HUES48 (cell line): Measurements from ENCODE around the gene ANTXR2.

Experiments
- H3K27ac ChIP-seq: one replicate; pipeline ENCODE4 v1.7.0; 2013; ENCODE audit warnings: low read depth, low read length, inconsistent platforms
- H3K27me3 ChIP-seq: 2 replicates; pipeline ENCODE4 v1.6.1; 2013; ENCODE audit warnings: mild to moderate bottlenecking, low read length; ENCODE audit not compliant: control insufficient read depth, insufficient read depth
- H3K36me3 ChIP-seq: 2 replicates; pipeline ENCODE4 v1.6.1; 2013; ENCODE audit warnings: low read length; ENCODE audit not compliant: control insufficient read depth, insufficient read depth
- H3K4me1 ChIP-seq: 2 replicates; pipeline ENCODE4 v1.6.1; 2013; ENCODE audit warnings: mild to moderate bottlenecking, low read length; ENCODE audit not compliant: control insufficient read depth, insufficient read depth
- H3K4me3 ChIP-seq: 2 replicates; pipeline ENCODE4 v1.5.1; 2013; ENCODE audit warnings: mild to moderate bottlenecking, low read depth, low read length
- H3K9ac ChIP-seq: 2 replicates; pipeline ENCODE4 v1.6.1; 2013; ENCODE audit warnings: mild to moderate bottlenecking, low read depth, low read length, moderate library complexity
- H3K9me3 ChIP-seq: 2 replicates; pipeline ENCODE4 v1.6.1; 2013; ENCODE audit warnings: low read length; ENCODE audit not compliant: control insufficient read depth, insufficient read depth

The ANTXR2 gene

DNA sequence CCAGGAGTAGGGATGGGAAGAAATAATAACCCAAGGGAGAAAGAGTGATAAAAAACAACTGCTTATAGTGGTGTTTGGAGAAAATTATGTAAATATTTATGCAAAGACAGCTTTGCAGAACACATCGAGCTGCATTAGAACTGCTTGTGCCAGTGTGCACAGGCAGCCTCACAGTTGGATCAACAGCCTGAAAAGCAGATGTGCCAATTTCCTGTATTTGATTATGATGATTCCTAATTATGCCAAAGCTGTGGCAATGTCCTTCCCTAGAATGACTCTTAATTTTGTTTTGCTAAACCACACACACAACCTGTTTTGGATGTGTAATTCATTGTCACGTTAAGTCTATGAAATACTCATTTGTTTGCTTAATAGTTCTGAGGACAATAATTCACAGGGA, 30.6 kb upstream of the ANTXR2 start:
- Histone ChIP-seq H3K4me3 (no peak overlapping the region), H3K4me1 (no peaks in the 10 kb centered on the region), H3K9ac (no peak overlapping the region), H3K9me3 (peaks cover 9% of the 10 kb centered on the region; the same call in 1 of the 2 replicates), H3K36me3 (no peaks in the 10 kb centered on the region), H3K27me3 (no peaks in the 10 kb centered on the region), H3K27ac (no peak overlapping the region)

DNA sequence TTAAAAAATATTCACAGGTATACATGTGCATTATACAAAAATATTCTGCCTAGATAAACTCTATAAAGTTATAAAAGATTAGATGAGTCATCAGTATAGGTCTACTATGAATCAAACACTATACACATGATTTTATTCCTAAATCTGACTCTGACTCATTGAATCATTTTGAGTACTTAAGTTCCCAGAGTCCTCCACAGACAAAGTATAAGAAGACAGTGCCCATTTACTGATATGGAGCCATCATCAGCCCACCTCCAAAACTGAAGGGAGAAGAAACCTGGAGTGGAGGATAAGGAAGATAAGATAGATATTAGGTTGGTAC, 28.7 kb upstream of the ANTXR2 start:
- Histone ChIP-seq H3K9me3 (no peaks in the 10 kb centered on the region), H3K36me3 (no peaks in the 10 kb centered on the region), H3K4me1 (no peaks in the 10 kb centered on the region), H3K9ac (no peak overlapping the region), H3K27me3 (no peaks in the 10 kb centered on the region), H3K27ac (no peak overlapping the region), H3K4me3 (no peak overlapping the region)

DNA sequence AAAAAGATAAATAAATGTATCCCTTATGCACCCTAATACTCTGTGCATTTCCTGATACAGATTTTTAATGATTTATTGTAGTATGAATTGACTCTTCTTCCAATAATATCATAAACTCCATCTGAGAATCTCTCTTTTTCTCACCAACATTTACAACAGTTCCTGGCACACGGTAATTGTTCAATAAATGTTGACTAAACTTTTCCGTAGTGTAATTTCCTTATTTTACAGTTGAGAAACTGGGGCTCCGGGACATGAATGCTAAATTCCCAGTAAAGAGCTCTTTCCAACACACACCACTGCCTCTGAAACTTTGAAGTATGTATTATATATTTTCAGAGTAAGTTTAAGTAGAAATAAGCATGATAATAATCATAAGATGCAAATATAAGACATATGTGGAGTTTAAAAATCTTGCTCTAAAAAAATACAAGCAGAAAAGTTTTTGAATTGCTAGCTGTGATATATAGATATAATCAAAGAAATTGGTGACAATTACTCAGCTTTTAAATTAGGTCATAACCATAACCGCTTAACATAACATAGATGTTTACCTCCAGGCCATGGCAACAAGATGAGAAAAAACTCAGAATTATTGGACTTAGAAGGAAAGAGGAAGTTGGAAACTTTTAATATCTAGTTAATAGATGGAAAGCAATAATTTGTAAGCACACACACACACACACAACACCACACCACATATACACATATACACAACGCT, 28.2 kb upstream of the ANTXR2 start:
- Histone ChIP-seq H3K27me3 (no peaks in the 10 kb centered on the region), H3K9ac (no peak overlapping the region), H3K4me1 (no peaks in the 10 kb centered on the region), H3K36me3 (no peaks in the 10 kb centered on the region), H3K9me3 (no peaks in the 10 kb centered on the region), H3K27ac (no peak overlapping the region), H3K4me3 (no peak overlapping the region)

DNA sequence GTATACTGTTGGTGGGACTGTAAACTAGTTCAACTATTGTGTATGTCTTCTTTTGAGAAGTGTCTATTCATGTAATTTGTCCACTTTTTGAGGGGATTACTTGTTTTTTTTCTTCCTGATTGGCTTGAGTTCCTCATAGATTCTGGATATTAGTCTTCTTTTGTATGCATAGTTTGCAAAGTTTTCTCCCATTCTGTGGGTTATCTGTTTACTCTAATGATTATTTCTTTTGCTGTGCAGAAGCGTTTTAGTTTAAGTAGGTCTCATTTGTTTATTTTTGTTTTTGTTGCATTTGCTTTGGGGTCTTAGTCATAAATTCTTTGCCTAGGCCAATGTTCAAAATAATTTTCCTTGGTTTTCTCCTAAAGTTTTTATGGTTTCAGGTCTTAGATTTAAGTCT, 26.6 kb upstream of the ANTXR2 start:
- Histone ChIP-seq H3K36me3 (no peaks in the 10 kb centered on the region), H3K27ac (no peak overlapping the region), H3K4me1 (no peaks in the 10 kb centered on the region), H3K4me3 (no peak overlapping the region), H3K27me3 (no peaks in the 10 kb centered on the region), H3K9me3 (no peaks in the 10 kb centered on the region), H3K9ac (no peak overlapping the region)

DNA sequence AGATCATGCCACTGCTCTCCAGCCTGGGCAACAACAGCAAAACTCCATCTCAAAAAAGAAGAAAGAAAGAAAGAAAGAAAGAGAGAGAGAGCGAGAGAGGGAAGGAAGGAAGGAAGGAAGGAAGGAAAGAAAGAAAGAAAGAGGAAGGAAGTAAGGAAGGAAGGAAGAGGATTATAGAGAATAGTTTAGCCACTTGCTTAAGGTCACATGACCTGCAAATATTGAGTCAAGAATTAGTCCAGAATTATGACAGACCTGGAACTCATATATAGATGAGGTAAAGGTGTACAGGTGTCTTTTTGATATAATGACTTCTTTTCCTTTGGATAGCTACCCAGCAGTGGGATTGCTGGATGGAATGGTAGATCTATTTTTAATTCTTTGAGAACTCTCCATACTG, 25.6 kb upstream of the ANTXR2 start:
- no peaks in the 10 kb centered on the region for H3K36me3 ChIP-seq
- no peaks in the 10 kb centered on the region for H3K4me1 ChIP-seq
- H3K9ac ChIP-seq, result no peak overlapping the region
- no peak overlapping the region for H3K4me3 ChIP-seq
- no peaks in the 10 kb centered on the region for H3K27me3 ChIP-seq
- no peaks in the 10 kb centered on the region for H3K9me3 ChIP-seq
- no peak overlapping the region for H3K27ac ChIP-seq

DNA sequence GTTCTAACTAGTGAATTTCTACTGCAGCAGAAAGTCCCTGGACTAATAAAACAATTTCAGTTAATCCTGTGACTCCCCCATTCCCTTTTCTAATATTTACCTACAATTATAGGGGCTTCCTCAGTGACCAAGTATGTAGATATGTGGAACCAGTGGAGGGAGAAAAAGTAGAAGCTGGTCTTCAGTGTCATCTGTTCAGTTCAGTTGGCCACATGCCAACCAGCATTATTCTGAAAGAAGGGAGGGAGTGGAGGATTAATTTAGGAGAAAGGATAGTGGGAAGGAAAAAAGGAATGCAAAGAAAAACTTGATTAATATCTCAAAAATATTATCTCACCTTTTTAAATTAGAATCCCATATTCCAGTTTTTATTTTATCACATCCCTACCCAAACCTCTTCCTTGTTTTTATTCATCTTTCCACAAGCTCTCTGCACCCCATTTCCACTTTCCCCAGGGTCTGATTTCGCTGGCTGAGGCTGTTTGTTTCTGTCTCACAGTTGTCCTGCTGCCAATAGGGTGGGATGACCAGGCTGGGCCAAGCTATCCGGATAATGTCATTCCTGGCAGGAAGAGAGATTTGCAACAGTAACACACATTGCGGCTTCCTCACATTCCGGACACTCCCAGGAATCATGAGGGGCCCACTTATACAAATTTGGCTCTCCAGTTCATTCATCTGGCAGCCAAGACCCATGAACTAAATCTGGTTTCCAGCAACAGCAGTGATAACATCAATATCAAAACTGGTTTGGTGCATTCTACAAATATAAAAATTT, 24.6 kb upstream of the ANTXR2 start:
- no peak overlapping the region for H3K9ac ChIP-seq
- H3K9me3 ChIP-seq, result no peaks in the 10 kb centered on the region
- no peaks in the 10 kb centered on the region for H3K27me3 ChIP-seq
- no peak overlapping the region for H3K27ac ChIP-seq
- H3K36me3 ChIP-seq, result no peaks in the 10 kb centered on the region
- H3K4me1 ChIP-seq, result no peaks in the 10 kb centered on the region
- H3K4me3 ChIP-seq, result no peak overlapping the region

DNA sequence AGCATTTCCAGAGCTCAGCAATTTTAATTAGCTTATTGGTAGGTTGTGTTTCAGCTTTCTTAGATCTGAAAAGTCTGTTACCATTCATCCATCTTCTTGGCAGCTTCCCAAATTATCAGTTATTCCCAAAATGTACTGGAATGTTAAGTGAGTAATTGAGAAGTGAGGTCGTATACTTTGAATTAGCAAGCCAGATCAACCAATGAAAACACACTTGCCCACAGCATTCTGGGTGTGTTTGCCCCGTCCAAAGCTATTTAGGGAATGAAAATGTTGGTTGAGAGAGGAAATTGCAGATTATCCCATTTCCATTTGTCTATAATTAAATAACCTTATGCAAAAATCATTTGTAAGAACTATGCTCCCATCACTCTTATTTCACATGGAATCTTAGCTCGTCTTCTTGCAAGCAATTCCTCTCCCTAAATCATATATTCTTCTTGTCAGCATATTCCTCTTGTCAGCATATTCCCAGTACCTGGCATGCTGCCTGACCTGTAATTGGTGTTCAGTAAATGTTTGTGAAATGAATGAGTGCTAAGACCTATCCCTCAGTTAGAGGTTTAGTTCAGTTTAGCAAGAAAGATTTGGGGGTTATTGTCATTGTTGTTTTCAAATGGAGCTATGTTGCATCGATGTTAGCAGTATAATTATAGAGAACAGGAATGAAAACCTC, 23.3 kb upstream of the ANTXR2 start:
- no peaks in the 10 kb centered on the region for H3K36me3 ChIP-seq
- no peaks in the 10 kb centered on the region for H3K4me1 ChIP-seq
- H3K9me3 ChIP-seq, result no peaks in the 10 kb centered on the region
- H3K9ac ChIP-seq, result no peak overlapping the region
- no peaks in the 10 kb centered on the region for H3K27me3 ChIP-seq
- H3K27ac ChIP-seq, result no peak overlapping the region
- H3K4me3 ChIP-seq, result no peak overlapping the region

DNA sequence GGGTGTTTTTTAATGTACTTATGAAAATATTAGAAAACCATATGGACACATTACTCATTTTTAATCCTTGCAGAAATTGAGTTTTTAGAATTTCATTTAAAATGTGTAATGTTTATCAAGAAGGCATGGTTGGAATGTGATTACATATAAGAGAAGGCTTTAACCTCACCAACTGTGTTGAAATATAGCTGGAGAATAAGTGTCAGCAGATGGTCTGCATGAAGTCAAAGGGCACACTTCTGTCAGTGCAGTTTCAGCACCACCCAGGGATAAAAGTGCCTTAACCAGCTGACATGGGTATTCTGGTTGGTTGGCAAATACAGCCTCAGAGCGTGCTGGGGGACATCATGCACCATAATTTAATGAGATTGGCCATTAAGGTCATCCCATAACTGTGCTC, 21.2 kb upstream of the ANTXR2 start:
- no peaks in the 10 kb centered on the region for H3K9me3 ChIP-seq
- no peaks in the 10 kb centered on the region for H3K27me3 ChIP-seq

DNA sequence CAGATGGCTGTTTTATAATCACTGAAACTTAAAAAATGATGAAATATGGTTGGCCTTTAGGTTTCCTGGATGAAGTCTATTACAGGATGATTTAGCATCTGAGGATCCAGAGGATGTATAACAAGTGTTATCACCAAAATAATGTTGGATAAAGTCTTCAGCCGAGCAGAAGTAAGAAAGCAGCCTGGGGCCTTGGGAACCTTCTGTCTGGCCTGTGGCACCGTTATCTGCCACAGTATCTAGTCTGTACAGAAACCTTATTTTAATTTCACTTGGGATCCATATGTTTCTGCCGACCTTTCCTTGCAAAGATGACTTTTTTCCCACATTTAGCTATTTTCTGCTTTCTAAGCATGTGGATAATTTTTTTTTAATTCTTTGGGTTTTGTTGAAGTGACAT, 20.5 kb upstream of the ANTXR2 start:
- no peak overlapping the region for H3K27ac ChIP-seq
- H3K36me3 ChIP-seq, result no peaks in the 10 kb centered on the region
- H3K27me3 ChIP-seq, result no peaks in the 10 kb centered on the region
- H3K9me3 ChIP-seq, result no peaks in the 10 kb centered on the region
- no peak overlapping the region for H3K4me3 ChIP-seq
- no peak overlapping the region for H3K9ac ChIP-seq
- H3K4me1 ChIP-seq, result no peaks in the 10 kb centered on the region

More for the DNA sequence above, 21.2 kb upstream of the ANTXR2 start:
- no peak overlapping the region for H3K27ac ChIP-seq
- no peak overlapping the region for H3K9ac ChIP-seq
- H3K4me1 ChIP-seq, result no peaks in the 10 kb centered on the region
- H3K36me3 ChIP-seq, result no peaks in the 10 kb centered on the region
- no peak overlapping the region for H3K4me3 ChIP-seq

DNA sequence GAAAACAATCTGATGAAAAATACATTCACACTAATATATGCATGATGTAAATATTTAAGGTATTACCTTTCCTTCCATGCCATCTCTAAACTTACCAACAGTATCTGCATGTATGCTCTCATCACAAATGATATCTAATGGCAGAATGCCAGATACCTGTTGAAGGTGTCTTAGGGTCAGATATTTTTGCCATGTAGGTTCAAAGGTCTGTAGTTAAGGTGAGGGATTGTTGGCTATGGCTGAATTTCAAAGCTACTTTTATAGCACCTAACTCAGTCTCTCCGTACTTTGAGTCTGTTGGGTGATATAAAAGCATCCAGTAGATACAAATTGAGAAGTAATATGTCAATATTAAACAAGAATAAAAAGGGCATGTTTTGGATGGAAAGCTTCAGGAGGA, 19.8 kb upstream of the ANTXR2 start:
- Histone ChIP-seq H3K27me3 (no peaks in the 10 kb centered on the region), H3K4me3 (no peak overlapping the region), H3K9ac (no peak overlapping the region), H3K36me3 (no peaks in the 10 kb centered on the region), H3K9me3 (no peaks in the 10 kb centered on the region), H3K4me1 (no peaks in the 10 kb centered on the region), H3K27ac (no peak overlapping the region)

DNA sequence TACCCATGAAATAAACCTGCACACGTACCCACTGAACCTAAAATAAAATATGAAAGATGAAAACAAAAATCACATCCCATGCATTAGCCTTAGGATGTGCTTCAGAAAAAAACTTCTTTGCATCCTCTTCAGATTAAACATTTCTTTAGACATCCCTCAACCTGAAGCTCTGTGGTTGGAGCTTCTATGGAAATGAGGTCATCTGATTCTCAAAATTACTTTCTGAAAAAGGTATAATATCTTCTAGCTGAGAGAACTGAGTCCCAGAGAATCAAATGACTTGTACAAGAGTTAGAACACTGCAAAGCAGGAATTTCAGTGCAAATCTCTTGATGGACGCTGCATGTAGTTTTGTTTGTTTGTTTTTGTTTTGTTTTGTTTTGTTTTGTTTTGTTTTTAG, 19.1 kb upstream of the ANTXR2 start:
- no peaks in the 10 kb centered on the region for H3K36me3 ChIP-seq
- H3K9ac ChIP-seq, result no peak overlapping the region
- no peaks in the 10 kb centered on the region for H3K27me3 ChIP-seq
- no peak overlapping the region for H3K4me3 ChIP-seq
- H3K9me3 ChIP-seq, result no peaks in the 10 kb centered on the region
- H3K27ac ChIP-seq, result no peak overlapping the region
- H3K4me1 ChIP-seq, result no peaks in the 10 kb centered on the region
